Fibroblast of villous mesenchyme (primary cell): Measurements from ENCODE around the gene ABCD4. TPM values are rescaled to one million over a fixed set of nuclear protein-coding genes. Genes with fewer than 3 reads are reported as not detected.

Source experiments
- DNase-seq: peaks from one replicate; pipeline ENCODE4 v3.0.0-alpha.2; 2010; ENCODE audit warnings: low read depth
- H3K4me3 ChIP-seq: 2 replicates; pipeline ENCODE4 v1.5.1; 2011; ENCODE audit warnings: low read depth, mild to moderate bottlenecking, low read length
- CTCF ChIP-seq: IDR thresholded peaks from 2 replicates; pipeline ENCODE4 v1.5.1; 2012; ENCODE audit warnings: low read depth, mild to moderate bottlenecking, low read length; ENCODE audit not compliant: insufficient read depth
- total RNA-seq: library from RNA; depleted of rRNA; stranded (reverse); fragments of >200 nt; gene quantifications from 2 replicates; pipeline ENCODE4 v1.2.3, GENCODE V29; 2012

ABCD4 gene
- 25.0 and 27.7 TPM in 2 replicates for total RNA-seq

GRCh38 chr14:74302634-74303569, at the start of gene ABCD4:
ABCD4 (minus strand) TSS chr14:74302934; CDS start chr14:74302912, 22 bp downstream.
- peak; percentile 34 for TF ChIP-seq CTCF
- peak; percentile 85 for DNase-seq

GRCh38 chr14:74350928-74351323, 48.2 kb upstream of the ABCD4 start:
- TF ChIP-seq CTCF: no peak
- DNase-seq: no peak

More at GRCh38 chr14:74302634-74303569, at the start of gene ABCD4:
- H3K4me3 ChIP-seq: peak within 1 kb of the TSS; percentile 72

DNA sequence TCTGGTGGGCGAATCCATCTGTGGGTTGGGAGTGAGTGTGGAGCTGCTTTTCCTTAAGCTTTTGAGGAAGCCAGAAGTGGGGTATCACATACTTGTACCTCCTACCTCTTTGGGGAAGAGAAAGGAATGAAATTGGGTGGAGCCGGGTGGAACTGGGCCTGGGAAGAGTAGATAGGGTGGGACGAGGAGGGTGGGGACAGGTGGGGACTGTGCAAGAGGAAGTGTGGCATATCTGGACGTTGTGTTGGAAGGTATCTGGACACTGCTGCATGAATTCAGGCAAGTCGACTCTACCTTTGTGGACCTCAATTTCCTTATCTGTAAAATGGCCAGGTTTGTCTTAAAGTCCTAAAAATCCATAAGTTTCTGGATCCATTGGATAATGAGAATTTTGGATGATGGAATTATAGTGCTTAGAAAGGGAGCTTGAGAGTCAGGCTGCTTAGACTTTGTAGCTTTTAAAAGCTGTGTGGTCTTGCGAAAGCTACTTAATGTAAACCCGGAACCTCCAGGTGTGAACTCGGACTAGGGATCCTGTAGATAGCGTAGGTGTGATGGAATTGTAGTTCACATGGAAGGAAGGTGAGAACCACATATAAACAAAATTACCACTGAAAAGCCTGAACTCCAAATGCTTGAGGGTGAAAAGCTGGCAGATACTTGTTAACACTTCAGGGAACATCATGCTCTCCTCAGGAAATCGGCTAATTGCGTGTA, 47.6 kb upstream of the ABCD4 start:
- TF ChIP-seq CTCF: no peak
- H3K4me3 ChIP-seq: no peak overlapping the region
- DNase-seq: no peak

More at GRCh38 chr14:74350928-74351323, 48.2 kb upstream of the ABCD4 start:
- H3K4me3 ChIP-seq: no peak overlapping the region

- no peak for TF ChIP-seq CTCF
- no peak for DNase-seq
- no peak overlapping the region for H3K4me3 ChIP-seq
Measured at GRCh38 chr14:74349757-74350156, 47.0 kb upstream of the ABCD4 start.

DNA sequence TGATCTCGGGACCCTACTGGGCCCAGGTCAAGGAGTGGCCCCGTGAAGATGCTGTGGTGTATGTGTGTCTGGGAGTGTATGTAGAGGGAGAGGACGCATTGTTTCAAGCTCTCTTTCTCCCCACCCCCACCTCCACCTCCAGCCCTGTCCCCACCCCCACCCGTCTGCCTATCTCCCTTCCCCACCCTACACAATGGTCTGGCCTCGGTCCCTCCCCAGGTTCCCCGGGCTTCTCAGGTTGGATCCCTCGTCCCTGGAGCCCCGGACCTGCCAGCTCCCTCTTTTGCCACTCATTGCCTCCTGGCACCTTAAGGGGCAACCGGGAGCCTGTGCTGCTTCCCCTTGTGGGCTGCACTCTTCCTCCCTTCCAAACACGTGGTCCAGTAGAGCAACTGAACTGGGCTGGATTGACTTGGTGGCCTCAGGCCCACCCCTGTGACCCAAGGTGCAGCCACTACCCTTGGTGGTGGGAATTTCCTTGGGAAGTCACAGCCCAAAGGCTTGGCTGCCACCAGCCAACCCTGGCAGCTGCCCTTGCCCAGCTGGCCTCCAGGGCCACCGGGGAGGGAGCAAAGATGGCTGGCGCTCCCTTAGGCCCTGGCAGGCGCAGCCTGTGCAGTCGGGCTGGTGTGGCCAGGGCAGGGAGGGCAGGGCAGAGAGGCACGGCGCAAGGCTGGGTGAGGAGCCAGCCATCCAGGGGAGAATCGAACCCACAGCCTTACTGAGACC, 46.2 kb upstream of the ABCD4 start:
- DNase-seq: no peak
- TF ChIP-seq CTCF: no peak
- H3K4me3 ChIP-seq: no peak overlapping the region

- no peak within 1 kb of the TSS for H3K4me3 ChIP-seq
- no peak for TF ChIP-seq CTCF
- DNase-seq: no peak
Measured at GRCh38 chr14:74348241-74348734, 45.6 kb upstream of the ABCD4 start, which contains the start of gene VRTN. VRTN (plus strand) TSS chr14:74348471; CDS start chr14:74356784, 8,313 bp downstream.
